Measurements from ENCODE around the gene APP.

APP gene

GRCh38 chr21:26067836-26068594, 102.6 kb downstream of the APP start:
- Mint-ChIP-seq H3K4me1 (peaks cover 17% of the 10 kb centered on the region), H3K4me3 (no peak overlapping the region)

GRCh38 chr21:26064506-26064905, 106.1 kb downstream of the APP start:
- H3K36me3 Mint-ChIP-seq: peaks cover 6% of the 10 kb centered on the region
- no peaks in the 10 kb centered on the region for H3K27me3 Mint-ChIP-seq
- no peak for DNase-seq (ENCODE audit: low spot score in 2 of 2)
- no peak for ATAC-seq (ENCODE audit: low read depth)
- H3K27ac Mint-ChIP-seq: no peak overlapping the region
- no peak overlapping the region for H3K4me3 Mint-ChIP-seq
- H3K4me1 Mint-ChIP-seq: peaks cover 9% of the 10 kb centered on the region
- H3K9me3 Mint-ChIP-seq: no peaks in the 10 kb centered on the region

More at GRCh38 chr21:26067836-26068594, 102.6 kb downstream of the APP start:
- no peaks in the 10 kb centered on the region for H3K9me3 Mint-ChIP-seq
- no peak for ATAC-seq (ENCODE audit: low read depth)
- H3K27me3 Mint-ChIP-seq: no peaks in the 10 kb centered on the region
- no peak overlapping the region for H3K27ac Mint-ChIP-seq
- no peak for DNase-seq (ENCODE audit: low spot score in 2 of 2)
- H3K36me3 Mint-ChIP-seq: peaks cover 6% of the 10 kb centered on the region

DNA sequence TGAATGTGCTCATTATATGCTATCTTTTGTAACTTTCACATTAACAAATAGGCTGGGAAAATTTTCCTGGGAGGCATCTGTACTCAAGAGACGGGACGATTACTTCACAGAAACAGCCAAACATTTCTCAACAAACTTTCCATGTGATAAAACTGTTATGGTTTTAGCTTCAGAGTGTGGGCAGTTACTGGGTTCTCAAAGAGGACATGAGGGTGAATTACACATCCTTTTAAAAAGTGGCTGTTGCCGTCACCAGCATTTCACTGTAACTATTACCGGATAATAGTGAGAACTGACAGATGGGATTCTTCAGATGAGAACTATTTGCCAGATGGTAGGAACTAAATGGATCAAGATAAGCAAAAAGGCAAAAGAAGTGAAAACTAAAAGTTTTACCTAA, 109.1 kb downstream of the APP start:
- ATAC-seq (ENCODE audit: low read depth): no peak
- Mint-ChIP-seq H3K27me3 (no peaks in the 10 kb centered on the region), H3K9me3 (no peaks in the 10 kb centered on the region), H3K36me3 (no peaks in the 10 kb centered on the region), H3K4me1 (no peaks in the 10 kb centered on the region), H3K27ac (no peak overlapping the region), H3K4me3 (no peak overlapping the region)
- DNase-seq (ENCODE audit: low spot score in 2 of 2): no peak

GRCh38 chr21:26060335-26061115, 110.0 kb downstream of the APP start:
- DNase-seq (ENCODE audit: low spot score in 2 of 2) (no peak), ATAC-seq (ENCODE audit: low read depth) (no peak)
- Mint-ChIP-seq H3K4me3 (no peak overlapping the region), H3K27me3 (no peaks in the 10 kb centered on the region), H3K36me3 (no peaks in the 10 kb centered on the region), H3K4me1 (no peaks in the 10 kb centered on the region), H3K27ac (no peak overlapping the region), H3K9me3 (no peaks in the 10 kb centered on the region)

GRCh38 chr21:26057477-26058170, 112.9 kb downstream of the APP start:
- Mint-ChIP-seq H3K4me1 (no peaks in the 10 kb centered on the region), H3K27me3 (no peaks in the 10 kb centered on the region), H3K9me3 (no peaks in the 10 kb centered on the region), H3K4me3 (no peak overlapping the region), H3K27ac (no peak overlapping the region), H3K36me3 (no peaks in the 10 kb centered on the region)
- DNase-seq (ENCODE audit: low spot score in 2 of 2) (no peak), ATAC-seq (ENCODE audit: low read depth) (no peak)

GRCh38 chr21:26055841-26056264, 114.7 kb downstream of the APP start:
- Mint-ChIP-seq H3K9me3 (no peaks in the 10 kb centered on the region), H3K36me3 (peaks cover 2% of the 10 kb centered on the region), H3K4me1 (no peaks in the 10 kb centered on the region), H3K27ac (no peak overlapping the region), H3K4me3 (no peak overlapping the region), H3K27me3 (no peaks in the 10 kb centered on the region)
- DNase-seq (ENCODE audit: low spot score in 2 of 2) (no peak), ATAC-seq (ENCODE audit: low read depth) (no peak)

DNA sequence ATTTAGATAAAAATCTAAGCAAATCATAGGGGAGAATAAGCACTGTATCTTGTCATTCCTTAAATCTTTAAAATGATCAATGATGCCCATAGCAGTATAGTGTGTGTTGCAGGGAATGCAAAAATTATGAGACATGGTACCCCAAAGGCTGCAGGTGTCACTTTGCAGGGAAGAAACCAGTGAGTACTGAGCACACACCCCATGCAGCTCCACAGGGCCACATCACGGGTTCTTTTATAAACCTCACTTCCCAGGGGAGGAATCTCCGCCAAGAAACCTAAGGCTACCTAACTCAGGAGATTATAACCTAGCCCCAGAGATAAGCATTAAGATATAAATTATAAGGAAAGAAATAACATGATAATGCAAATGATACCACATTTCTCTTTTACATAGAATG, 115.6 kb downstream of the APP start:
- ATAC-seq (ENCODE audit: low read depth) (no peak), DNase-seq (ENCODE audit: low spot score in 2 of 2) (no peak)
- Mint-ChIP-seq H3K4me1 (no peaks in the 10 kb centered on the region), H3K27me3 (no peaks in the 10 kb centered on the region), H3K9me3 (no peaks in the 10 kb centered on the region), H3K36me3 (peaks cover 4% of the 10 kb centered on the region), H3K4me3 (no peak overlapping the region), H3K27ac (no peak overlapping the region)

DNA sequence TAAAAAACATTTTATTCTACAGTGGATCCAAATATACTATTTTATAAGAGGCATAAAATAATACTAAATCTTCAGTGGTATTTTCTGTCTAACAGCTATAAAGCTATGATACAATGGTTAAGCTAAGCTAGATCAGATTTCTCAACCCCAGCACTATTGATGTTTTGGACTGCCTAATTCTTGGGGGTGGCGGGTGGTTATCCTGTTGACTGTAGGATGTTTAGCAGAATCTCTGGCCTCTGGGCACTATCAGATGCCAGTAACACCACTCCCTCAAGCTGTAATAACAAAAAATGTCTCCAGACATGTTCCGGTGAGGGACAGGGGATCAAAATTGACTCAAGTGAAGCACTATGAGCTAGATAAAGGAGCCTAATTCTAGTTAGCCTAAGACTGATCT, 118.5 kb downstream of the APP start:
- no peak for ATAC-seq (ENCODE audit: low read depth)
- H3K4me1 Mint-ChIP-seq: no peaks in the 10 kb centered on the region
- peaks cover 14% of the 10 kb centered on the region for H3K36me3 Mint-ChIP-seq
- H3K27ac Mint-ChIP-seq: no peak overlapping the region
- H3K27me3 Mint-ChIP-seq: no peaks in the 10 kb centered on the region
- H3K9me3 Mint-ChIP-seq: no peaks in the 10 kb centered on the region
- DNase-seq (ENCODE audit: low spot score in 2 of 2): no peak
- H3K4me3 Mint-ChIP-seq: no peak overlapping the region

- DNase-seq (ENCODE audit: low spot score in 2 of 2): no peak
- ATAC-seq (ENCODE audit: low read depth): no peak
- Mint-ChIP-seq H3K9me3 (no peaks in the 10 kb centered on the region), H3K27me3 (no peaks in the 10 kb centered on the region), H3K4me3 (no peak overlapping the region), H3K27ac (no peak overlapping the region), H3K4me1 (no peaks in the 10 kb centered on the region), H3K36me3 (peaks cover 17% of the 10 kb centered on the region)
These were observed 119.7 kb downstream of the APP start for GRCh38 chr21:26050857-26051256.

DNA sequence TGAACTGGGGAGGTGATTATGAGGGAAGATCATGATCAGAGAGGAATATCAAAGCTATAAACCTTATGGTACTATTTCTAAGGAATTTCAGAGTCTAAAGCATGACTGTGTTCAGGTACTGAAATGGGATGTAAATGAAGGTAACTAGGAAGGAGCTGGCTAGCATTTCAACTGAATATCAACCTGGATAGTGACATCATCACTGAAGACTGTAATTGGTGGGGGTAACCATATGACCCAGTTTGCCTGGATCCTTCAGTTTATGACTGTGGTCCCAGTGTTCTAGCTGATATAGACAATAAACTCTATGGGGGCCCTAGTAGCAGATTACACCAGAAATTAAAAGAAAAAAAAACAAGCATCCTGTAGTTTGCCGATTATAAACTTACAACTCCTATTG, 120.8 kb downstream of the APP start:
- ATAC-seq (ENCODE audit: low read depth) (no peak), DNase-seq (ENCODE audit: low spot score in 2 of 2) (no peak)
- H3K4me1 Mint-ChIP-seq: no peaks in the 10 kb centered on the region
- no peak overlapping the region for H3K4me3 Mint-ChIP-seq
- peaks cover 2% of the 10 kb centered on the region for H3K27me3 Mint-ChIP-seq
- H3K27ac Mint-ChIP-seq: no peak overlapping the region
- peaks cover 22% of the 10 kb centered on the region for H3K36me3 Mint-ChIP-seq
- H3K9me3 Mint-ChIP-seq: no peaks in the 10 kb centered on the region

GRCh38 chr21:26047279-26047967, 123.1 kb downstream of the APP start:
- Mint-ChIP-seq H3K27ac (no peak overlapping the region), H3K4me1 (no peaks in the 10 kb centered on the region), H3K4me3 (no peak overlapping the region), H3K9me3 (no peaks in the 10 kb centered on the region), H3K27me3 (peaks cover 2% of the 10 kb centered on the region), H3K36me3 (peaks cover 22% of the 10 kb centered on the region)
- no peak for DNase-seq (ENCODE audit: low spot score in 2 of 2)
- no peak for ATAC-seq (ENCODE audit: low read depth)

DNA sequence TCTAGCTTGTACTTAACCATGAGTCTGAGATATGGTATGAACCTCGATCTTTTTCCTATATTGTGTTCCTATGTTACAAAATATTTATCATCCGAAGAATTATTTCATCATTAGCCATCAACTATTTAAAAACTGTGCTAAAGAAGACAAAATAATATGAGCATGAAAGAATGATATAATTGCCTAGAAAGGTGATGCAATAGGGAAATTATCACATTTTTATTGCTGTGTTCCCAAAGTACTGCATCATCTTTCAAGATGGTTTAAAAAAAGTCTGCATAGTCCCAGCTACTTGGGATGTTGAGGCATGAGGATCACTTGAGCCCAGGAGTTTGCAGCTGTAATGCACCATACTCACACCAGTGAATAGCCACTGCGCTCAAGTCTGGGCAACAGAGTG, 126.7 kb downstream of the APP start:
- Mint-ChIP-seq H3K4me1 (no peaks in the 10 kb centered on the region), H3K36me3 (peaks cover 9% of the 10 kb centered on the region), H3K27ac (no peak overlapping the region), H3K27me3 (peaks cover 2% of the 10 kb centered on the region), H3K9me3 (no peaks in the 10 kb centered on the region), H3K4me3 (no peak overlapping the region)
- no peak for DNase-seq (ENCODE audit: low spot score in 2 of 2)
- no peak for ATAC-seq (ENCODE audit: low read depth)

- Mint-ChIP-seq H3K9me3 (no peaks in the 10 kb centered on the region), H3K4me1 (no peaks in the 10 kb centered on the region), H3K36me3 (peaks cover 8% of the 10 kb centered on the region), H3K4me3 (no peak overlapping the region), H3K27ac (no peak overlapping the region), H3K27me3 (peaks cover 2% of the 10 kb centered on the region)
- DNase-seq (ENCODE audit: low spot score in 2 of 2): no peak
- ATAC-seq (ENCODE audit: low read depth): no peak
These were observed 128.2 kb downstream of the APP start for GRCh38 chr21:26042181-26042876.
